ENCODE measurements around the gene FILIP1. TPM values are rescaled to one million over a fixed set of nuclear protein-coding genes. Genes with fewer than 3 reads are reported as not detected.
A peak's percentile ranks its signal among the peaks of the same experiment; 100 is the strongest.

The FILIP1 gene
- polyA plus RNA-seq, 1 donor = 2.4 TPM

DNA sequence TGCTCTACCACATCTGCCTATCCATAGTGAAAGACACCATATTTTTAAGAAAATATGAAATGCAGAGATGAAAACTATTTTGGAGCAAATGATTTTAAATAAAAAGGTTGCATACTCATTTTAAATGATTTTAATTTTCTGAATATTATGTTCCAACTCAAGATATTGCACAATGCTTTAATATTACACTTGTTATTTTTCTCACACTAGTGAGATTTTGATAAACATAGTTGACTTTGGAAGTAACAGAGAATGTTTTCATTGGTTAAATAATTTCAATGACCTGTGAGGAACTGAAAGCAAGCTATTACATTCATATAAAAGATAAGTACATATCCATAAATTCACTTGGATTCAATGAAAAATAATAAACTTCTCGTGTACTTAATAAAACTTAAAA is 201.9 kb downstream of the FILIP1 start:
- DNase-seq = no peak

DNA sequence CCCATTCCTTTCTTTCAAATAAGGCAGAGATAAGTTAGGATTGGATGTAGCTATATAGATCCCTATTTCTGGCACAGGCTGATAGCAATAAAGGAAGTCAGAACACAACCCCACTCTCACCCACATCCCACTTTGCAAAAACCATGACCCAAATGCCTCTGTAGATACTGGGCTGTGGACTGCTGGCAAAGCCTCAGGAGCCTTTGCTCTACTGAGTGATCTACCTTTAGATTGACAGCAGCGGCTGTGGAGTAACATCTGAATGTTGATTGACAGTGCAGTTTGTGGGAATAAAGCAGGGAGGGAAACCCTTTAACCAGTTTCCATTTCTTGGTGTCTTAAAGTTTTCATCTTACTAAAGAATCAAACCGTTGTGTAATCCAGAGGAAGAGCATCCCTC is 202.3 kb downstream of the FILIP1 start:
- no peak for DNase-seq

DNA sequence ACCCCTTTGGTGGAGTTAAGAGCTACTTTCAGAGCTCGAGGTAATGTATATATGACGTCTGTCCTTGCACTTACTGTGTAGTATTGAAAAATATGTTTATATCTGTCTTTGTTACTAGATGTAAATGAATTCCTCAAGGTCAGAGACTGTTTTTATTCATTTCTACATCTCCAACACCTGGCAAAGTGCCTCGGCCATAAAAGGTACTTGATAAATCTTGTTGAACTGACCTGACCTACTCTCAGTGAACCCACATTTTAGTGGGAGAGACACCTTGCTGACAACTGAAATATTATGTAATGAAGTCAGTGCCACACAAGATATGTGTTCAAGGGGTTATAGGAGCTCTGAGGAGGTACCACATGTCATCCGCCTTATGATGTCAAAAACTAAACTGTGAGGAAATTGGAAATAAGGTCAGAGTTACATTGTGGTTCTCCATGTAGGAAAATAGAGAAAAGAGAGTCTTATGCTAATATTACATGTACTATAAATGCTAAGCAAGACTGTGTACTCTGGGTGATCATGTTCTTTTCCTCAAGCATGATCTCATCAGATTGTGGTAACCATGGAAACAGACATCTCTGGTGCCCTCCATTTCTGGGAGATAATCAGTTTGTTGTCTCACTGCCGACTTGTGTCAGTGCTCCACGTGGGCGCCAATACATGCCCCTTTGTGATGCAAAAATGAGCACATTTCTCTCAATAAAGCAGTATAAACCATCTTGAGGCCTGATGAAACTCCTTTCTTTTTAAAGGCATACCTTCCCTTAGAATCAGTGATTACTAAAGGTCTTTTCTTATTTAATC is 203.3 kb downstream of the FILIP1 start:
- DNase-seq = no peak

DNA sequence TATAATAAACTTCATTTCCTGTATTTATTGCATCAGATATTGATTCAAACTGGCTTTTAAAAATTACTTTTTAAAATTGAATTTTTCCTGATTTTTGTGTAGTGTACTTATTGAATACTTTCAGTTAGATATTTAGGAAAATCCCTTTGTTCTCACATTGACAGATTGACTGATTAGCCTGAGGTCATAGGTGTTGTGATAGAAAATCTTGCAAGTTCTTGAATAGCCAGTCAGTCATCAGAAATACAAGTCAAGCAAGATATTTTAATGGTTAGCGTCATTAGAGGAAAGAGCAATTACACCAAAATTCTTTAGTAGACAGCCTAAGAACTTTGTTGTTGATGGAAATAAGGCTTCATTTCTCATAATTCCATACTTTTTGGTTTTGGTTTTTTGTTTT is 205.6 kb downstream of the FILIP1 start:
- DNase-seq = no peak

- no peak for DNase-seq
Measured at GRCh38 chr6:75287424-75287823, 206.2 kb downstream of the FILIP1 start.

- DNase-seq = no peak
Measured at GRCh38 chr6:75286955-75287354, 206.6 kb downstream of the FILIP1 start.

DNA sequence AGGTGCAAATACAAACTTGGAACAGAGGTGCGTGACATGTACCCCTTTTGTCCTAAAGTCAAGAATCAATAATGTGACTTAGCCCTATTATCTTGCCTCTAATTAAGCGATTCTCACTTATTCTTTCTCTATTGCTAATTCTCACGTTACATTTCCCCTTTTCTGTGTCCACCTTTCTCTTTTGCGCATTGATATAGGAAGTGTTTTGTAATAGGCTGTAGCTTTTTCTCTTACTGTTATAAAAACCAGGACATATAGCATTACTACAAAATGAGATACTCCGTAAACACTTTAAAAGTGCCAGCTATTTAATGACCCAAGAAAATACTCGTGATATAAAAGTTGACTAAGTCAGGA is 208.3 kb downstream of the FILIP1 start:
- DNase-seq = no peak

- peak; percentile 98 for DNase-seq
Measured at GRCh38 chr6:75284632-75285282, 208.8 kb downstream of the FILIP1 start, which contains the start of gene TMEM30A. TMEM30A (minus strand) TSS chr6:75284792; CDS start chr6:75284638, 154 bp downstream.

- peak; percentile 46 for DNase-seq
Measured at GRCh38 chr6:75283907-75284631, 209.5 kb downstream of the FILIP1 start.

DNA sequence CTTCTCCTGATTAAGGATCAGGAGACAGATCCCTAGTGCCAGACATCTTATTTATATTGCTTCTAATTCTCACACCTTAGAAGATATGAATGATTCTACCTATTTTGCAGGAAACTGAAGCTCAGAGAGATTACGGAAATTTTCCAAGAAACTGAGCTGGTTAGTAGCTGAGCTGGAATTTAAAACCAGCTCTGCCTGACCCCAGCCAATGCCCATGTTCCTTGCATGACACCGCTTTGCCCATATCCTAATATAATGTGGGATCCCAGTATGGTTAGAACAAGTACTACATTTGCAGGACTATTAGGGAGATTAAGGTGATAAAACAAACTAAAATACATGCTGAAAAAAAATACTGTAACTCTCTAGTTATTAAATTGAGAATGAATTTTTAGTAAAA is 210.9 kb downstream of the FILIP1 start:
- DNase-seq = no peak

- DNase-seq = no peak
Measured at GRCh38 chr6:75281653-75282052, 211.9 kb downstream of the FILIP1 start.

DNA sequence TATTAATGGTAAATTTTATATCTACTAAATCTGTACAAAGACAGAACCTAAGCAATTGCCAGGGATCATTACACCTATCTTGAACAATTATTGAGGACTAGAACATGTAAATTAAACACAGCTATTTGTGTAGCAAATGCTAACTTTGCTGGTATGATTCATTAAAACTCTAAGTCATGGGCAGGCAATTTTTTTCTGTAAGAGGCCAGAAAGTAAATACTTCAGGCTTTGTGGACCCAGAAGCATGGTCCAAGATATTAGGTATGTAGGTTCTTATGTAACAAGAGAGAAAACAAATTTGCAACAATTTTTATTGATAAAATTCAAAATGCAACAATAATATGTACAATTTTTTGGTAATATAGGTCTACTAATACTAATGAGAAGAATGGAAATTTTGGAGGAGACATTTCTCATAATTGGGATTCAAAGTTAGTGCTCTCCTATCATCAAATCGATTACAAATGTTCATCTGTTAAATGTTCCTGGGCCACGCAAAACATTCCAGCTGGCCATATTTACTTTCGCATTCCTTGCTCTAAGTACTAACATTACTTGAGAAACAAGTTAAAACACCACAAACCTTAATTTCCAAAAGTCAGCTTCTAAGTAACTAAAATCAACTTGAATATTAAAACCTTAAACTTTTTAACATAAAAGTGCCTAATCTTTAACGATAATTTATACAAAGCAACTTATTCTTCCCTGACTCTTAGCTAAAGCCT is 213.3 kb downstream of the FILIP1 start:
- no peak for DNase-seq

DNA sequence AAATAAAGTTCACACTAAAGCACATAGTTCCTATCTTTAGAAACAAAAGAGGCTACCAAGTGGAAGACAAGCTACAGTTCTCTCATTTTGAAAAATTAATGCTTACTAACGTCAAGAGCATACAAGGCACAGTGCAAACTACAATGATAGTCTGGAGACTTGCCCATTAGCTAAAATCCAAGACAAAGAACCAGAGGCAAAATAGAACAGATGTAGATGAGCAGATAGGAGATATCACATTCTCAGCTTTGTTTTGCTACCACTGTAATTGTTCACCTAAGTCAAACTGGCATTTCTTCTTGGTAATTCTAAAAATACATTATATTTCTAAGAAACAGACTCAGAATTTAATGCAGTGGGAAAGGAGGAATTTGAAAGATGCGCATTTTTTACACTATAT is 214.2 kb downstream of the FILIP1 start:
- DNase-seq = no peak

DNA sequence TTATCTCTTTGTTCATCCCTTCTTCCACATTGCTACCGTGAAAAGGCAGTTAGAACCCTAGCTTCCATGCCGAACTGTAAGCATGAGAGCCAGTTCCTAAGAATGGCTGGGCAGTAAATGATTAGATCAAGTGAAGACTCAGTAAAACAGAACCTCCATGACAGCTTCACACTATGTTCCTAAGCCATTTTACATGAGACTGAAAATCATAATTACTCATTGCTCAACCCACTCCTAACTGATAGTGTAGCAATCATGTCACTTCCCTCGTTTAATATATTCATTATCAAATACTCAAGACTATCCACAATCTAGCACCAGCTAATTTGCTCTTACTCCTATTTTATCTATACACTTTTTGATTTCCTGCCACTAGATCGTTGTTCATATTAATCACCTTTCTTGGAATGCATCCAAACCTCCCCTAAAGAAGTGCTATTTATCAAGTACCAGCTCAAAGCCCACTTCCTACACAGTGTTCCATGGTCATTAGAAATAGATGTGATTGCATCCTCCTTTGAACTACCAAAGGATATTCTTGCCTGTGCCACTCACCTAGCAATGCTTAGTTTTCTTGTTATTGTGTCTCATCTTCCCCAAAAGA is 215.0 kb downstream of the FILIP1 start:
- DNase-seq = no peak

GRCh38 chr6:75275067-75275466 is 218.5 kb downstream of the FILIP1 start:
- DNase-seq = no peak

DNA sequence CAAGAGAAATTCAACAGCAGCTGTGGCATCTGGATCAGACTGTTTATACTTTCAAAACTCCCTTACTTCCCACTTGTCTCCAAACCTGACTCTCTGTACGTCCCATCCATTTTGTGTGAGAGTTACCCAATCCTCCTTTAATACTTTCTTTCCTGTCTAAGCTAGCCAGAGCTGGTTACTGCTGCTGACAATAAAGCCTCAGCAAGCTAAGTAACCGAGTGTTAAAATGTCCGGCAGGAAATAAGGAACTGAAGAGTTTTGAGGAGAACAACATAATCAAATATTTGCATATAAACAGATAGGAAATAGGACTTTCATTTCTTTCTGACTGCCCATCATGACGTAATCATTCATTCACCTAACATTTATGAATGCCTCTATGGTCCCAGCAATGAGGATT is 220.6 kb downstream of the FILIP1 start:
- DNase-seq = no peak

GRCh38 chr6:75272145-75272840 is 221.3 kb downstream of the FILIP1 start:
- DNase-seq = no peak

DNA sequence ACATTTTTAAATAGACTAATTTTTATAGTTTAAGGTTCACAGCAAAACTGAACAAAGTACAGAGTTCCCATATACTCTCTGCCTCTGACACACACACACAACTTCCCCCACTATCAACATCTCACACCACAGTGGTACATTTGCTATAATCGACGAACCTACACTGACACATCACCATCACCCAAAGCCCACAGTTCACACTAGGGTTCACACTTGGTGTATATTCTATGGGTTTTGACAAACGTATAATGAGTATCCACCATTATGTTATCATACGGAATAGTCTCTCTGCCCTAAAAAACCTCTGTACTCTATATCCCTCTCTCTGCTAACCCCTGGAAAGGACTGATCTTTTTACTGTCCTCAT is 224.6 kb downstream of the FILIP1 start:
- DNase-seq = no peak

GRCh38 chr6:75268121-75268987 is 225.2 kb downstream of the FILIP1 start:
- DNase-seq = no peak

DNA sequence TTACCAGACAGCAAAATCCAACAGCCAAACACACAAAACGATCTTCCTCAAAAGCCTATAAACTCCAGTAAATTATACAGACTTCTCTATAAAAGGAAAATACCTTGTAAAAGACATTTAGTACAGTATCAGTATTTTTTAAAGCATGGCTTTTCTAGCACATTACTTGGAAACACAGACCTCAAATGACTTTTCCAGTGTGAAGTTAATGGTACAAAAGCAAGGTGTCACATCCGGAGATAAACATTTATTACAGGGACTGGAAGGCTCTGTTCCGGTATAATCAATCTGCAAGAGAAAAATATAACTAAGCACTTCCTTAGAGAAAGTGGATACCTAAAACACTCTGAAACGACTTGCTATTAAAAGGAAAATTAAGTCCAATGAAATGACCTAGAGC is 226.1 kb downstream of the FILIP1 start:
- DNase-seq = no peak

All from left kidney (tissue), 2 donors.